Mesothelial cell of epicardium (in vitro differentiated cells): ENCODE measurements around the gene ST13. TPM values are rescaled to one million over a fixed set of nuclear protein-coding genes. Genes with fewer than 3 reads are reported as not detected.
"Not testable (repeated sequence)": the region's sequence is repeated elsewhere in the genome, so short reads cannot be mapped to it uniquely, and the experiment has no call there.

Source experiments
- DNase-seq, 2 experiments: peaks; one replicate each; pipeline ENCODE4 v3.0.0; 2021; ENCODE audit warnings: low spot score in 2 of 2; ENCODE audit not compliant: unreplicated experiment in 2 of 2
- H3K27ac Mint-ChIP-seq: 2 replicates; pipeline ENCODE4 v1.8.0; 2021; ENCODE audit warnings: mixed read lengths
- H3K27me3 Mint-ChIP-seq: 2 replicates; pipeline ENCODE4 v1.8.0; 2021; ENCODE audit warnings: low read depth, mixed read lengths
- H3K36me3 Mint-ChIP-seq: 2 replicates; pipeline ENCODE4 v1.8.0; 2021; ENCODE audit warnings: mixed read lengths
- H3K4me1 Mint-ChIP-seq: 2 replicates; pipeline ENCODE4 v1.8.0; 2021; ENCODE audit warnings: mixed read lengths
- H3K4me3 Mint-ChIP-seq: 2 replicates; pipeline ENCODE4 v1.8.0; 2021; ENCODE audit warnings: mild to moderate bottlenecking, moderate library complexity, mixed read lengths
- H3K9me3 Mint-ChIP-seq: 2 replicates; pipeline ENCODE4 v1.8.0; 2021; ENCODE audit warnings: mixed read lengths
- CTCF ChIP-seq: fragments of 200-600 bp; sonication (generic); IDR thresholded peaks from one replicate; pipeline ENCODE4 v1.5.0; 2021; ENCODE audit warnings: antibody characterized with exemption; ENCODE audit not compliant: unreplicated experiment
- total RNA-seq: library from RNA; stranded (reverse); gene quantifications from 3 replicates; pipeline ENCODE4 v1.2.1, GENCODE V29; 2021

The ST13 gene
- total RNA-seq, 1 donor from 2014 or later, result 327 TPM

- TF ChIP-seq CTCF, result no peak
- no peak for DNase-seq
- Mint-ChIP-seq H3K27me3 (no peaks in the 10 kb centered on the region), H3K4me3 (no peak overlapping the region), H3K4me1 (no peaks in the 10 kb centered on the region), H3K9me3 (no peaks in the 10 kb centered on the region), H3K27ac (no peak overlapping the region), H3K36me3 (peaks cover 33% of the 10 kb centered on the region)
These were observed 32.7 kb upstream of the ST13 start for GRCh38 chr22:40889116-40889515.

- TF ChIP-seq CTCF, result no peak
- no peak overlapping the region for H3K4me3 Mint-ChIP-seq
- H3K36me3 Mint-ChIP-seq, result peaks cover 12% of the 10 kb centered on the region
- no peaks in the 10 kb centered on the region for H3K9me3 Mint-ChIP-seq
- H3K27me3 Mint-ChIP-seq, result no peaks in the 10 kb centered on the region
- no peak for DNase-seq
- no peak overlapping the region for H3K27ac Mint-ChIP-seq
- no peaks in the 10 kb centered on the region for H3K4me1 Mint-ChIP-seq
These were observed 22.5 kb upstream of the ST13 start for GRCh38 chr22:40878922-40879321.

GRCh38 chr22:40877488-40877887 lies 21.0 kb upstream of the ST13 start:
- TF ChIP-seq CTCF, result no peak
- Mint-ChIP-seq H3K27me3 (no peaks in the 10 kb centered on the region), H3K4me1 (no peaks in the 10 kb centered on the region), H3K36me3 (peaks cover 9% of the 10 kb centered on the region), H3K4me3 (no peak overlapping the region), H3K9me3 (no peaks in the 10 kb centered on the region), H3K27ac (peak overlapping the region; percentile 14)
- no peak for DNase-seq

DNA sequence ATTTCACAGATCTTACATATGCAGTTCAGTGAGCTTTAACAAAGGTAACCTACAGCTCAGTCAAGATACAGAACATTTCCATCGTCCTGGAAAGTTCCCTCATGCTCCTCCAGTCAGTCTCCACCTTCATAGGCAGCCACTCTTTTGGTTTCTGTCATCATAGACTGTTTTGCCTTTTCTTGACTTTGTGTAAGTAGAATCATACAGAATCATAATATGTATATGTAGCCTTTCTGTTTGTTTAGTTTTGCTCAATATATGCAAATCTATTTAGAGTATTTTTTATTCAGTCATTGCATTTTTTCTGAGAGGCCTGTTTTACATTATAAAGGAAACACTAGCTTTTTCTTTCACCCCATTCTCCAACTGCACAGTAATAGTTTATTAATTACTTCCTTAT lies 20.5 kb upstream of the ST13 start:
- no peak for DNase-seq
- H3K36me3 Mint-ChIP-seq, result peaks cover 8% of the 10 kb centered on the region
- no peak overlapping the region for H3K4me3 Mint-ChIP-seq
- H3K9me3 Mint-ChIP-seq, result no peaks in the 10 kb centered on the region
- no peaks in the 10 kb centered on the region for H3K4me1 Mint-ChIP-seq
- H3K27ac Mint-ChIP-seq, result peak overlapping the region; percentile 14
- H3K27me3 Mint-ChIP-seq, result no peaks in the 10 kb centered on the region
- no peak for TF ChIP-seq CTCF

- H3K4me1 Mint-ChIP-seq, result no peaks in the 10 kb centered on the region
- no peak overlapping the region for H3K27ac Mint-ChIP-seq
- TF ChIP-seq CTCF, result no peak
- H3K27me3 Mint-ChIP-seq, result no peaks in the 10 kb centered on the region
- DNase-seq, result no peak
- no peaks in the 10 kb centered on the region for H3K9me3 Mint-ChIP-seq
- peaks cover 4% of the 10 kb centered on the region for H3K36me3 Mint-ChIP-seq
- H3K4me3 Mint-ChIP-seq, result no peak overlapping the region
These were observed 18.7 kb upstream of the ST13 start for GRCh38 chr22:40875111-40875510.

DNA sequence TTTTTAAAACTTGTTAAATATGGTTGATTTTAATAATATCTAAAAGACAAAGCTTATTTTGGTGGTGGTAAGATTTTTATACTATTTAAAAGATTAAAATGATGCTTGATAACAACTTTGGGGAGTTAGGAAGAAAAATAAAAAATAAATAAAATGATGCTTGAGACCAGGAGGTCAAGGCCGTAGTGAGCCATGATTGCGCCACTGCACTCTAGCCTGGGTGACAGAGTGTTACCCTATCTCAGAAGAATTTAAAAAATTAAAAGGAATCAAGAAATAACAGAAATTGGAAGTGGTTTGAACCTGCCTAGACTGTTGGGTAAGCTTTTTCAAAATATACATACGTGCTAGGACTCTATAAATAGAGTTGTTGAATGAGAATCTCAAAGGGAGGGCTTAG lies 17.6 kb upstream of the ST13 start:
- no peaks in the 10 kb centered on the region for H3K9me3 Mint-ChIP-seq
- TF ChIP-seq CTCF, result no peak
- no peak for DNase-seq
- H3K4me1 Mint-ChIP-seq, result no peaks in the 10 kb centered on the region
- H3K36me3 Mint-ChIP-seq, result peaks cover 3% of the 10 kb centered on the region
- no peaks in the 10 kb centered on the region for H3K27me3 Mint-ChIP-seq
- H3K4me3 Mint-ChIP-seq, result no peak overlapping the region
- H3K27ac Mint-ChIP-seq, result no peak overlapping the region

GRCh38 chr22:40868379-40868778 lies 11.9 kb upstream of the ST13 start:
- not testable (repeated sequence) for H3K36me3 Mint-ChIP-seq, H3K4me1 Mint-ChIP-seq, H3K27ac Mint-ChIP-seq, H3K4me3 Mint-ChIP-seq, H3K9me3 Mint-ChIP-seq, H3K27me3 Mint-ChIP-seq, DNase-seq
